ENCODE data around the gene KCTD11.
"Not testable (repeated sequence)": the region's sequence is repeated elsewhere in the genome, so short reads cannot be mapped to it uniquely, and the experiment has no call there.

KCTD11 gene

DNA sequence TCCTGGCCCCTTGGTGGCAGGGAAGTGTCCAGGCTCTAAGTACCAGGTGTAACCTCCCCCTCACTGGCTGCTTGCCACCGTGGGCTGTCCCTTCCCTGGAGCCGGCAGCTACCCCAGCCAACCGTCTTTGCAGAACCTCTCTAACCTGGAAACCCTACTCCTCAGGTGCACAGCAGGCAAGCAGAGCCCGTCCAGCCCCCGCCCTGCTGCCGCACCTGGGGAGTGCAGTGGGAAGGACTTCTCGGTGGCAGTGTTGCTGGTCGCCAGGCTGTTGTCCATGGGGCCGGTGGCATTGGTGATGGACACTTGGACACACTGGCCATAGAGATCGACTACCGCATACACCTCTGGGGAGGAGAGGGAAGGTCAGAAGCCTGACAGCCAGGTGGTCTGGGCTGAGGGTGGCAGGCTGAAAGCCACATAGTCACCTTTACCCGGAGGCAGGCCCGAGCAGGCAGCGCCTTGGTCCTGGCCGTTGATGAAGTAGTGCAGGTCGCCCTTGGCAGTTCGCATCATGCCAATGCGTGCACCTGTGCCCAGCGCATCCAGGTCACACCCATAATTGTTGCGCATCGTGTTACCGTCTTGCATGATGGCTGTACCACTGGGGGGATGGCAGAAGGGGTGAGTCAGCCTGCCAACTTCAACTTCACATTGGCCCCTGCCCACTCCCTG lies 29.3 kb upstream of the KCTD11 start:
- no peak for DNase-seq (ENCODE audit: low read depth in 1 of 2, low spot score in 1 of 2)

DNA sequence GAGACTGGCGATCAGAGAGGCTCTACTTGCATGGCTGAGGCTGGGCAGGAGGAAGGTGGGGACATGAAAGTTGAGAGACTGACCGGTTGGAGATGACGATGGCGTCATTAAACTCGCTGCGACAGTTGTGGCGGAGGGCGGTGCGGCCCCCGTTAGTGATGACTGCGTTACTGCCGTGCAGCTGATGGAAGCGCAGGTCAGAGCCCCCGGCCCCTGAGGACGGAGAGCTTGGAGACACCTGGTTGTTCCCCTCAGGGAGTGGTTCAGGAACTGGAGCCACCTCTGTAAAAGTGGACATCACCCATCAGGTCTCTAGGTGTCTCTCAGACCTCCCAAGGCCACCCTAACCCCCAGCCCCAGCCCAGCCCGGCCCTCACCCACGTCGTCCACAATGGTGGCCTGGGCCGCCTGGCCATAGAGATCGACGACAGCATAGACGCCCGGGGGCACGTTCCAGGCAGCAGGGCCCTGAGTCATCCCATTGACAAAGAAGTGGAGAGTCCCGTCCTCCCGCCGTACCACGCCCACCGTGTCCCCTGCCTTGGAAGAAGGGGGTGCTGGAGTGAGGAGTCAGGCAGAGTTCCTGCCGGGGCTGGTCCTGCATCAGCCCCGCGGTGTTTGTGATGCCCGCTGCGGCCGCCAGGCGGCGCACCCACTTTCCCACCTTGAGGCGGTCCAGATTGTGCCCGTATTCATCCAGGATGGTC lies 28.1 kb upstream of the KCTD11 start:
- DNase-seq (ENCODE audit: low read depth in 1 of 2, low spot score in 1 of 2), result peak; percentile 55 to 60

DNA sequence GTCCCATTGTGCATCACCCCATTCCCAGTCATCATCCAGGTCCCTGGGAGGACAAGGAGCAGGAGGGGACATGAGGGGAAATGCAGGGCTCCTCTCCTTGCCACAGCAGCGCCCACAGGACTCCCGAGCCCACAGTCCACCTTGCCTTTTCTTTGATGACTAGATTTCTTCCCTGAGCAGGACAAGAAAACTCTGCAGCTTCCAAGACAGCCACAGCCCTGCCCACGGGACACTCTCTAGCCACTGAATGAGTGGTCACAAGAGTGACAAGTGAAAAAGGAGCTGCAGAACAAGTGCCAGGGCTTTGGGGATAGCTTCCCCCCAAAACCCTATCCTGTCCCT lies 27.6 kb upstream of the KCTD11 start:
- no peak for DNase-seq (ENCODE audit: low read depth in 1 of 2, low spot score in 1 of 2)

DNA sequence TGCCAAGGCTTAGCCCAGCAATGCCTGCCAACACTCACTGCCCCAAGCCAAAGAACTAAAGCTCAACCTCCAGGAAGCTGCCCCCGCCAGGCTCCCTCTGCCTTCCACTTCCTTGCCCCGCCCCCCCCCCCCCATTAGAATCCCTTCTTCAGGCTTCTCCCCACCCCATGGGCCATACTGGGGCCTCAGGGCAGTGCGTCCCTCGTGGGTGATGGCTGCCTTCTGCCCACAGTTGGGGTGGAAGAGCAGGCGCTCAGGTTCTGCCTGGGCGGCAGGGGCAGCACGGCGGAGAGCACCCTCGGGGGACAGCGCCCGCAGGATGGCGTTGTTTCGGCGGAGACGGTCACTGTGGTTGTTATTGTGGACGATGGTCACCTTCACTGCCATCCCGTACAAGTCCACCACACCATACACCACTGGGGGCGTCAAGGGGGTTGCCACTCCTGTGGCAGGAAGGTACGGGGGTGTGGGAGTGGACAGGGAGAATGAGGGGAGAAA lies 26.9 kb upstream of the KCTD11 start:
- no peak for DNase-seq (ENCODE audit: low read depth in 1 of 2, low spot score in 1 of 2)

DNA sequence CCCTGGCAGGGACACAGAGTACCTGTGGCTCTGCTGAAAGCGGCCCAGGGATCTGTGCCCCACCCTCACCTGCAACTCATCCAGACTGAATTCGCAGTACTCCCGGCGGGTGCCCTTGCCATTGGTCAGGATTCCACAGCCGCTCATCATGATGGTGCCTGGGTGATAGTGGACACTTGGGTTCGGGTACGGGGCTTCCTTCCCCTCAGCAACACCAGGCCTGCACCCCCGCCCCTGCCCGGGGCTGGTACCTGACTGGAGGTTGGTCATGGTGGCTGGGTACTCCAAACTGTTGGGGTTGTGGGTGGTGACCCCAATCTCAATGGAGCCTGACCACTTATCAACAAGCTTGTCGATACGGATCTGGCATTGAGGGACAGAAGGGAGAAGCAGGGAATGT lies 25.8 kb upstream of the KCTD11 start:
- DNase-seq (ENCODE audit: low read depth in 1 of 2, low spot score in 1 of 2), result no peak

DNA sequence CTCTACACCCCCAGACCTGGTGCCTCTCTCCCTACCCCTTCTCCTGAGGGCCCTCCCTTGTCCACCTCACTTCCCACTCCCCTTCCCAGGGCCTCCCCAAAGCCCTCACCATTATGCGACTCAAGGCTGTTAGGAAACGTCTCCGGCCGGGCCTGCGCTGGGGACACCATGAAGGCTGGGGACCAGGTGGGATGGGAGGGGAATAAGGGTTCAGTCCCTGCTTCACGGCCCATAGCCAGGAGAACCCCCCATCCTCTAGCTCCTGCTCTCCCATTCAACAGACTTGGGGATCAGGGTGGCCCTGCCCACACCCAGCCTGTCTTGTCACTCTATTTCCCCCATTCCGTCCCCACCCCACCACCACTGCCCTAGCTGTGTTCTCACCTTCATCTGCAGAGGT lies 24.9 kb upstream of the KCTD11 start:
- DNase-seq (ENCODE audit: low read depth in 1 of 2, low spot score in 1 of 2), result no peak

DNA sequence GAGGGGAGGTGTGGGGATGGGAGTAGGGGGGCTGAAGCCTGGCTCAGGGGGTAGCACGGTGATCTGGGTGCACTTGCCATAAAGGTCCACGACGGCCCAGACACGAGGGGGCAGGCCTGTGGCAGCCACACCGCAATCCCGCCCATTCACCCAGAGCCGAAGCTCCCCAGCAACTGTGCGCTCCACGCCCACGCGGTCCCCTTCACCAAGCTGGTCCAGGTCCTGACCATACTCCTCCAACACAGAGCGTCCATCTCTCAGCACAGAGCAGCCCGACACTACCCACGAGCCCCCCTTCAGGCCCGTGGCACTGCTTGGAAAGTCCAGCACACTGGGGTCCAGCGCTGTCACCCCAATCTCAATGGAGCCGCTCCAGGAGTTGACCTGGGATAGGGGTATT lies 24.5 kb upstream of the KCTD11 start:
- DNase-seq (ENCODE audit: low read depth in 1 of 2, low spot score in 1 of 2), result no peak

DNA sequence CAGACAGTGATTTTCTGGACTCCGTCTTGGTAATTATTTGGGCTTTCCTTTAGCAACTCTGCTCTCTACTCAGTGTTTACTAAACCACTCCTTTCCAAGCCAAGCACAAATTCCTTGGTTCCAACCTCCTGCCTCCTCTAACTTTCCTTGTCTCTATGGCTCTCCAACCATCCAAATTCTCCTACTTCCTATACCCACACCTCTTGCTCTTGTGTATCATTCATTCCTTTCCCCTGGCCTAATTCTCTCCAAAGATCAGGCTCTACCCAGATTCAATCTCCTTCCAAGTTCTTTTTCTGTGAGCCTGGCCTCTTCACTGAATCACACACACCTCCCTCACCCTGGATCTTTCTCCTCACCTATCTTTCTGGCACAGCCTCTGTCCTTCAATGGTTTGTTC lies 24.0 kb upstream of the KCTD11 start:
- DNase-seq (ENCODE audit: low read depth in 1 of 2, low spot score in 1 of 2), result no peak

DNA sequence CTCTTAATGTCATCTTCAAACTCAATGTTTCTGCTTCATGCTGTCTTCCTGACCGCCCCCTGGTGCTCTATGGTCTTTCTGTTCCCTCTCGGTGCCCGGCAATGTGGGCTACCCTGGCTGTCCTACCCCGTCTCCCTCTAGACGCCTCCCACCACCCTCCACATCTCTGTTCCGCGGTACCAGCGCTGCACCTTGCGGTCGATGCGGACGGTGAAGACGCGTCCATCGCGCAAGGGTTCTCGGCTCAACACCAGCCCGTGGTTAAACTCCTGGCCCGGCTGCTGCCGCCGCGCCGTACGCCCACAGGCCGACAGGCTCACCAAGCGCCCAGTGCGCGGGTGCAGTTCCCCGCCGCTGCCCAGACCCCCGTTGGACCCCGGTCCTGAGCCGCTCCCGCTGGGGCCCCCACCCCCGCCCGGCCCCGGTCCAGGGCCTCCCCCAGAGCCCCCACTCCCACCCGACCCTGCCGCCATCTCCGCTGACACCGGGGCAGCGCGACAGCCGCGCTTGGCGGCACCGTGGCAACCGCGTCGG lies 23.1 kb upstream of the KCTD11 start, which contains the start of gene NEURL4:
Gene NEURL4 (minus strand): TSS at position 496 of the 534 bp plus-strand sequence. CDS start 23 bp downstream, at position 473.
- no peak for DNase-seq (ENCODE audit: low read depth in 1 of 2, low spot score in 1 of 2)

DNA sequence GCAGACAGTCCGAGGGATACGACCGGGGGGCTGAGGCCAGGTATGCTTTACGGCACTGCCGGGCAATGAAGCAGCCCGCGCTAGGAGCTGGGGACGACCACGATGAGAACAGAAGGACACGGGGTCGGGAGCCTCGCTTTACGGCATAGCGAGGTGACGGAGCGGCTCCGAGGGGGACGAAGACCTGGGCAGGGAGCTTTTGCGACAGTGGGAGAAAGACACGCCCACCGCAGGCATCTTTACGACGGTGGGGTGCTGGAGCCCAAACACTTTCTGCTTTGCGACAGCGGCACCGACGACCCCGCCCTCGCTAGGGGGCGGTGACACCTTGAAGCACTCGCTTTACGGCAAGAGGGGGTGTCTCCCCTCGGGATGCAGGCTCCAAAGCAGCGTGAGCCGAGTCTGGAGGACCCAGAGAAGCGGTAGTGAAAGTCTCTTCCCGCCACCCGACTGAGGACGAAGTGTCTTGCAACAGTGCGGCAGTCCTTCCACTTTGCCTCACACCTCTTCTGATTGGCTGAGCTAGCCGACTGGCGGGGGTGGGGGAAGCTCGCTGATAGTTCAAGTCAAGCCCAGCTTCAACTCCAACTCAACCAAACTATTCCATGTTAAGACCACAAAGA lies 22.5 kb upstream of the KCTD11 start:
- DNase-seq (ENCODE audit: low read depth in 1 of 2, low spot score in 1 of 2), result peak; percentile 85 to 92

DNA sequence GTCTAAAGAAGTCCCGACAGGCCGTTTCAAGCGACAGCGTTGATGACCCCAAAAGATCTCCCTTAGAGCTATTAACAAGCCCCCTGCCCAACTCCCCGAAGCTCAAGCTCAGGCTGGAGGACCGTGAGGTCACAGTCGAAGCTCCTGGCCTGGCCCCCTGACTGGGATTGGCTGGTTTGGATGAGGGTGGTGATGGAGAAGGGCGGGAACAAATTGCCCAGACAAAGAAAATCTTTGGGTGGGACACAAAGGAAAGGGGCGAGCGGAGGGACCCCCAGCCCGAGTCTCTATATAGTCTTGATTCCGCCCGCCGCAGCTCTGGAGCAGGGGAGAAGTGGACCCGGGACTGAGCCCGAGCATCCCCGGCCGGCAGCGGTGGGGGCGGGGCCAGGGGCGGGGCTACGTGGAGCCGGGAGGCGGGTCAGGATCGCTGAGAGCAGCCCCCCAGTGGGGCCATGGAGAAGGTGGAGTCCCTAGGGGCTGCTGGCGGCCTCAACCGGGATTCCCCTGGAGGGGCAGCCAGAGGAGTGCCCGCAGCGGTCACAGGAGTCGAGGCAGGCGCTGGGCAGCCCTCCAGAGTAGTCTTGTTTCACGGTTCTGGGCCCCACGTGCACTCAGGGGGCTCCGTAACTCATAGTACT lies 21.8 kb upstream of the KCTD11 start:
- DNase-seq (ENCODE audit: low read depth in 1 of 2, low spot score in 1 of 2), result peak; percentile 46 to 69

DNA sequence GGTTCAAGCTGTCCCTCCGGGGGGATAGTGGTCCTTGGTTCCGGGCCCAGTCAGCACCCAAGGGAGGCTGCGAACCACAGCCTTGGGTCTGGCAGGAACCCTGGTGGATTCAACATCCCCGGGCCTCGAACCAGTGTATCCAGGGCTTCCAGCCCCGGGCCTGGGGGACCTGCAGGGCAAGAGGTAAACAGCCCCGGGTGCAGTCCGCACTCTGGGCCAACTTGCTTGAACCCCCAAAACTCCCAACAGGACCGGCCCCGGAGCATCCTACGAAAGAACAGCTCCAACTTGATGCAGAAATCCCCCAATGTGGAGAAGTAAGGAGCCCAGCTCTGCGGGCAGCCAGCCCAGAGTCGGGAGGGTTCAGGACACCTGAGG lies 21.3 kb upstream of the KCTD11 start:
- DNase-seq (ENCODE audit: low read depth in 1 of 2, low spot score in 1 of 2), result no peak

DNA sequence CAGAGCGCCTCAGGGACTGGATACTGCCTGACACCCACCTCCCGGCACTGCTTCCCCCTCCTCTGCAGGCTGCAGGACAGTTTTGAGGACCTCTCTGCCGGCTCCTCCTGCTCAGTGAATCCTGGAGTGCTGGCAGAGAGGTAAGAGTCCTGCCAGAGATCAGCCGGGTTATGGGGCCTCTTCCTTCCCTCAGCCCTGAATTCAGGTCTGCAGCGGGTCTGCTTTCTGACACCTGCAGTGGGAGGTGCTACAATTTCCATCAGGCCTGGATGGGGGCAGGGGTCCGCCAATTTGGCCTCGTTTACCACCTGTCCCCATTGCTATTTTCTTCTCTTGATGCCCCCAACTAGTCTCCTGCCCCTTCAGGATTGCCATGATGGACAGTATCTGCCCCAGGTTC lies 19.9 kb upstream of the KCTD11 start:
- no peak for DNase-seq (ENCODE audit: low read depth in 1 of 2, low spot score in 1 of 2)

DNA sequence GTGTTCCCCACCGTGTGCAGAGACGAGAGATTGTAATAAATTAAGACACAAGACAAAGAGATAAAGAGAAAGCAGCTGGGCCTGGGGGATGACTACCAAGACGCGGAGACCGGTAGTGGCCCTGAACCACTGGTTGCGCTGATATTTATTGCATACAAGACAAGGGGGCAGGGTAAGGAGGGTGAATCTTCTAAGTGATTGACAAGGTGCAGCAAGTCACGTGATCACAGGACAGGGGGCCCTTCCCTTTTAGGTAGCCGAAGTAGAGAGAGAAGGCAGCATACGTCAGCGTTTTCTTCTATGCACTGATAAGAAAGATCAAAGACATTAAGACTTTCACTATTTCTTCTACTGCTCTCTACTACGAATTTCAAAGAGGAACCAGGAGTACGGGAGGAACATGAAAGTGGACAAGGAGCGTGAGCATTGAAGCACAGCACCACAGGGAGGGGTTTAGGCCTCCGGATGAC lies 19.3 kb upstream of the KCTD11 start:
- not testable (repeated sequence) for DNase-seq (ENCODE audit: low read depth in 1 of 2, low spot score in 1 of 2)

DNA sequence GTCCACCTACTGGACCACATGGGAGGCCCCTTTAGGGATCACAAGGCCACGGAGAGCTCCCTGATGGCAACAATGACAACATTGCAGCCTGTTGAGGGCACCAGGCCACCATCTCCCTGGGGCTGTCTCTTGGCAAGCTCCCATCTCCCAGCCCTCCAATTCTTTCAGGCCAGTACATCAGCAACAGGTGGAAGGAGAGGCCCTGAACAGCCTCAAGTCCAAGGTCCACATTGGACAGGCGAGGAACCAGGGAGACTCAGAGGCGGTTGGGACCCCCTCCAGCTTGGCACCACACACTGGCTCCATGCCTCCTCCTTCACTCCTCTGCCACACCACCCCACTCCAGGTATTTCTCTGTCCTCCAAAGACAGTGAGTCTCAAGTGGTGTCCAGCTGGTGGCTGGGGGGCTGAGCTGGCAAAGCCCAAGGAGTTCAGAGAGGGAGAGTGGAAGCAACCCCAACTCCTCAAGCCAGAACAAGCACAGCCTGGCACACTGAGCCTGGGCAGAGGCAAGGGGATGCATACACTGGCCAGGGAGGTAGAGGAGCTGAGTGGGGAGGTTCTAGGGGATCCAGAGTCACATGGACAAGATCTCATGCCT lies 16.9 kb upstream of the KCTD11 start:
- no peak for DNase-seq (ENCODE audit: low read depth in 1 of 2, low spot score in 1 of 2)

DNA sequence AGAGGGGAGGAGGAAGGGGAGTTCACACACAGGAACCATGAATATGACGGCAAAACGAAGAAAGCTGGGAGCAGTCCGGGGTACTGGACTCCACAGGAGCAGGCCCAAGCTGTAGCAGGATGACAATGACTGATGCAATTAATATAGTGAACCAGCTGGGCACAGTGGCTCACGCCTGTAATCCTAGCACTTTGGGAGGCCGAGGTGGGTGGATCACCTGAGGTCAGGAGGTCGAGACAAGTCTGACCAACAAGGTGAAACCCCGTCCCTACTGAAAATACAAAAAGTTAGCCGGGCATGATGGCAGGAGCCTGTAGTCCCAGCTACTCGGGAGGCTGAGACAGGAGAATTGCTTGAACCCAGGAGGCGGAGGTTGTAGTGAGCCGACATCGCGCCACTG lies 16.2 kb upstream of the KCTD11 start:
- DNase-seq (ENCODE audit: low read depth in 1 of 2, low spot score in 1 of 2), result not testable (repeated sequence)

DNA sequence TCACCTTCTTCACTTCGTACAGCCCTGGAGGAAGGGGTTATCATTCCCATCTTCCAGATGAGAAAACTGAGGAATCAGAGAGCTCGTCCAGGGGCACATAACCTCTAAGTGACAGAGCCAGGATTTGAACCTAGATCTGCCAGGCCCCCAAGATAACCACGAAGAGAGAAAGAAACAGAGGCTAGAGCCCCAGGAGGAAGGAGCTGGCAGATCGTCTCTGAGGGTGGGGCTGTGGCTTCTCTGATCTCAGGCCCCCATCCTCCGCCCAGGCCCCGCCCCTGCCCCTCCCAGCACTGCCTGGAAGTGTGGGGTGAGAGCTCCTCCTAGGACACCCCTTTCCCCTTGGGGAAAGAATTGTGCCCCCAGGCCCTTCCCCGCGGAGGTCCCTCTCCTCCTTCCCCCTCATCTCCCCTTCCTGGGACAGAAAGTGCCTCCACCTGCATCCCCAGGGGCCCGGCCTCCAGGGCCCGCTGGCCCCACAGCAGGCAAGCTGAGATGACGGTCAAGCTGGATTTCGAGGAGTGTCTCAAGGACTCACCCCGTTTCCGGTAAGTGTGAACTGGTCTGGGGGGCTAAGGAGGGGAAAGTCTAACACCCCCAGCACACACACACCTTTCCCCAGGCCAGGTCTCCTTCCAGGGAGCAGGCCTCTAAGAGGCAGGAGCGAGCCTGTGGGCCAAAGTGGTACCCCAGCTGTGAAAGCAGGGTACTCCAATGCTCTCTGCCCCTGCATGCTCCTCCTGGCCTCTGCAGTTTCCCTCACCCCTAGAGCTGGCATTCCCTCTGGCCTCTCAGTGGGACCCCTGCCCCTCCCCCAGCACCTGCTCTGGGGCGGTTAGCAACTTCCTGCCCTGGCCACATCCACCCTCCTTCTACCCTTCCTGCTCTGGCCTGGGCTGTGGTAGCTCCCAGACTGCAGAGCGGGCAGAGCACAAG lies 15.5 kb upstream of the KCTD11 start, which contains the start of gene ACAP1:
Gene ACAP1 (plus strand): TSS at position 290 of the 936 bp plus-strand sequence. CDS start 206 bp downstream, at position 496.
- peak; percentile 71 to 83 for DNase-seq (ENCODE audit: low read depth in 1 of 2, low spot score in 1 of 2)

DNA sequence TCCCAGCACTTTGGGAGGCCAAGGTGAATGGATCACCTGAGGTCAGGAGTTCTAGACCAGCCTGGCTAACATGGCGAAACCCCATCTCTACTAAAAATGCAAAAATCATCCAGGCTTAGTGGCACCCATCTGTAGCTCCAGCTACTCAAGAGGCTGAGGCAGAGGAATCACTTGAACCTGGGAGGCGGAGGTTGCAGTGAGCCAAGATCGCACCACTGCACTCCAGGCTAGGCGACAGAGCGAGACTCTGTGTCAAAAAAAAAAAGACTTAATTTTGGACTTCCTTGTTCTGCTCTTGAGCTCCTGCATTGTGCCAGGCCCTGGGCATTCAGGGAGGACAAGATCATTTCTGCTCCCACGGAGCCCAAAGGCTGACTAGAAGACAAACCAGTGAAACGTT lies 14.4 kb upstream of the KCTD11 start:
- not testable (repeated sequence) for DNase-seq (ENCODE audit: low read depth in 1 of 2, low spot score in 1 of 2)

DNA sequence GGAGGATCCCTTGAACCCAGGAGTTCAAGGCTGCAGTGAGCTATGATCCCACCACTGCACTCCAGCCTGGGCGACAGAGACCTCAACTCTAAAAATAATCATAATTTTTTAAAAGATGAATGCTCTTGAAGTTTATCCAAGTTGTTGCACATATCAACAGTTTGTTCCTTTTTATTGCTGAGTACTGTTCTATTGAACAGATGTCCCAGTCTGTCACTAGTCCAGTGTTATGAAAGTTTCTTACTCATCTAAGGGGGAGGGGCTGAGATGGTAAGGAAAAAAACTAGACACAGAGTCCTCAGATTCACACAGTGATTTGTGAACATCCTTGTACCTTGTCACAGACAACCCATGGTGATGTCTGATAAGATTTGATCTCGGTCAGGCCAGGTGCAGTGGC lies 11.8 kb upstream of the KCTD11 start:
- no peak for DNase-seq (ENCODE audit: low read depth in 1 of 2, low spot score in 1 of 2)

DNA sequence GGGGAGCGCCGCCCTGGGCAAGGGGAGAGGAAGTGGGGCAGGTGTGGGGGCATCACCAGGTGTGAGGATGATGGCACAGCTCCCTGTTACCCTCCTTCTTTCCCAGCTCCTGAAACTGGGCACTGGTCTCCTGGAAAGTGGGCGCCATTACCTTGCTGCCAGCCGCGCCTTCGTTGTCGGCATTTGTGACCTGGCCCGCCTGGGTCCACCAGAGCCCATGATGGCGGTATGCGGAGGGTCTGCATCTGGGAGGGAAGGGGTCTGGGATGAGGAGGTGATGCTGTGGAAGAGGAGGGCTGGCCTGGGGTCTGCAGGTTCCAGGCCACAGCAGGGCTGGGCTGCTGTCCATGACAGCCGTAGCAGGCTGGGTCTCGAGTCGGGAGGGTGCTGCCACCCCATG lies 10.1 kb upstream of the KCTD11 start:
- DNase-seq (ENCODE audit: low read depth in 1 of 2, low spot score in 1 of 2), result no peak
